ENCODE results near the gene COG8.
"Not testable (repeated sequence)": the region's sequence is repeated elsewhere in the genome, so short reads cannot be mapped to it uniquely, and the experiment has no call there.

The COG8 gene

GRCh38 chr16:69318177-69318910, 21.0 kb downstream of the COG8 start:
- DNase-seq: no peak

GRCh38 chr16:69316595-69317034, 22.7 kb downstream of the COG8 start:
- DNase-seq: no peak

GRCh38 chr16:69315486-69316311, 23.7 kb downstream of the COG8 start:
- DNase-seq: no peak

- DNase-seq: no peak
Measured at GRCh38 chr16:69314534-69314933, 24.8 kb downstream of the COG8 start.

- DNase-seq: peak; percentile 54
Measured at GRCh38 chr16:69313469-69313868, 25.9 kb downstream of the COG8 start.

GRCh38 chr16:69311533-69312387, 27.6 kb downstream of the COG8 start:
- no peak for DNase-seq

GRCh38 chr16:69310653-69311532, 28.5 kb downstream of the COG8 start, which contains the start of gene VPS4A:
VPS4A (plus strand) TSS chr16:69311350; CDS start chr16:69311512, 162 bp downstream.
- peak; percentile 85 for DNase-seq

GRCh38 chr16:69309316-69309715, 30.0 kb downstream of the COG8 start:
- no peak for DNase-seq

GRCh38 chr16:69307856-69308255, 31.5 kb downstream of the COG8 start:
- no peak for DNase-seq

- no peak for DNase-seq
Measured at GRCh38 chr16:69307091-69307490, 32.3 kb downstream of the COG8 start.

- no peak for DNase-seq
Measured at GRCh38 chr16:69306031-69306430, 33.3 kb downstream of the COG8 start.

- DNase-seq: no peak
Measured at GRCh38 chr16:69302301-69302700, 37.1 kb downstream of the COG8 start.

- DNase-seq: no peak
Measured at GRCh38 chr16:69301861-69302260, 37.5 kb downstream of the COG8 start.

GRCh38 chr16:69301187-69301586, 38.2 kb downstream of the COG8 start:
- no peak for DNase-seq

GRCh38 chr16:69298261-69298660, 41.1 kb downstream of the COG8 start:
- DNase-seq: no peak

GRCh38 chr16:69296771-69297170, 42.6 kb downstream of the COG8 start:
- DNase-seq: not testable (repeated sequence)

- DNase-seq: no peak
Measured at GRCh38 chr16:69294051-69294450, 45.3 kb downstream of the COG8 start.

GRCh38 chr16:69293401-69293800, 46.0 kb downstream of the COG8 start:
- DNase-seq: no peak

- DNase-seq: not testable (repeated sequence)
Measured at GRCh38 chr16:69291657-69292056, 47.7 kb downstream of the COG8 start.

GRCh38 chr16:69286941-69287713, 52.2 kb downstream of the COG8 start:
- peak; percentile 15 for DNase-seq

- DNase-seq: no peak
Measured at GRCh38 chr16:69285240-69285639, 54.1 kb downstream of the COG8 start.

Data from DMS 273 treated with DMSO at 0.1 percent for 48 hours (cell line).